Ovary (tissue), 9 donors: Measurements from ENCODE around the gene HBA2. TPM values are rescaled to one million over a fixed set of nuclear protein-coding genes. Genes with fewer than 3 reads are reported as not detected.
A peak's percentile ranks its signal among the peaks of the same experiment; 100 is the strongest.

Source experiments
- DNase-seq, 5 donors: peaks; one replicate each; pipeline ENCODE4 v3.0.0-alpha.2; 2019 to 2020
- H3K27ac ChIP-seq, 2 donors: fragments of 200-600 bp; one replicate each; pipeline versions ENCODE4 v1.5.1 to v1.8.0; 2019 to 2022
- H3K27me3 ChIP-seq: fragments of 200-600 bp; one replicate; pipeline ENCODE4 v1.8.0; 2022
- H3K36me3 ChIP-seq: fragments of 200-600 bp; sonication (generic); one replicate; pipeline ENCODE4 v1.5.1; 2019
- H3K4me1 ChIP-seq: one replicate; pipeline ENCODE4 v1.8.1; 2013; ENCODE audit warnings: mild to moderate bottlenecking, moderate library complexity; ENCODE audit not compliant: insufficient read depth
- H3K4me3 ChIP-seq: fragments of 200-600 bp; sonication (generic); one replicate; pipeline ENCODE4 v1.5.1; 2017
- H3K9me3 ChIP-seq, 2 donors: fragments of 200-600 bp in 1 of 2; sonication (generic) in 1 of 2; one replicate each; pipeline versions ENCODE4 v1.5.1 to v1.8.1; 2013 to 2019; ENCODE audit warnings: mild to moderate bottlenecking in 1 of 2, moderate library complexity in 1 of 2
- EP300 ChIP-seq: sonication (generic); formaldehyde crosslinking; IDR thresholded peaks from one replicate; pipeline ENCODE4 v1.6.1; 2017; ENCODE audit warnings: antibody characterized with exemption
- POLR2A ChIP-seq: fragments of 450-650 bp; IDR thresholded peaks from one replicate; pipeline ENCODE4 v1.6.1; 2017; ENCODE audit warnings: antibody characterized with exemption, mild to moderate bottlenecking, moderate library complexity
- WGBS, 3 donors: extraction: QIAGEN DNeasy Blood & Tissue Kit in 1 of 3; methylation state at CpG; one replicate each; pipeline versions ENCODE4 v1.1.5 to v1.1.7; 2013 to 2017; 5-methylcytosine and 5-hydroxymethylcytosine counted together
- intact Hi-C, 4 donors: fragments of 100-400 bp; cut with DNase I; formaldehyde crosslinking; loops; one replicate each; pipeline versions ENCODE4 v1.11.0 to v1.15.1; 2022 to 2023
- polyA plus RNA-seq, 2 donors: library from polyadenylated mRNA; stranded (reverse); fragments of 200-250 nt in 1 of 2; fragments of 350-450 nt in 1 of 2; fragmentation: Illumina TruSeq in 1 of 2; extraction: RNeasy Lipid Tissue Mini Kit (QIAGEN cat#74804) in 1 of 2; gene quantifications; one replicate each; pipeline ENCODE4 v1.2.3, GENCODE V29; 2013 to 2014
- total RNA-seq, 7 donors: library from RNA; depleted of rRNA in 2 of 7; stranded (reverse); fragments of >200 nt in 2 of 7; fragmentation: NEBNext Ultra II Directional in 3 of 7; extraction: Animal tissue kit (Norgen Biotek cat#: 25700) in 3 of 7; gene quantifications; one replicate each; pipeline versions ENCODE4 v1.1.0 to v1.2.4, GENCODE V29; 2016 to 2023
- TF ChIP-seq, protein P1 (sequence below), 3 donors: fragments of 450-650 bp in 2 of 3; fragments of 200-600 bp in 1 of 3; IDR thresholded peaks; one replicate each; pipeline versions ENCODE4 v1.5.1 to v1.8.0; 2016 to 2022; ENCODE audit warnings: antibody characterized with exemption in 3 of 3, mild to moderate bottlenecking in 1 of 3
- donor health status: DM: no; HTN: no; CAD: no; lungs with moderate emphysema.
- donor health status: DM: no; HTN: no; CAD: no.
- donor health status: Bipolar disorder and iron deficiency.
- donor health status: DM: yes; HTN: yes; CAD: no.
- donor health status: DM: no; HTN: no; CAD: no.
- donor health status: DM: yes; HTN: yes; CAD: no.

The HBA2 gene
- total and polyA plus RNA-seq, 9 donors, result 4.5 to 173 (median 74.2) TPM; not detected in 1

DNA sequence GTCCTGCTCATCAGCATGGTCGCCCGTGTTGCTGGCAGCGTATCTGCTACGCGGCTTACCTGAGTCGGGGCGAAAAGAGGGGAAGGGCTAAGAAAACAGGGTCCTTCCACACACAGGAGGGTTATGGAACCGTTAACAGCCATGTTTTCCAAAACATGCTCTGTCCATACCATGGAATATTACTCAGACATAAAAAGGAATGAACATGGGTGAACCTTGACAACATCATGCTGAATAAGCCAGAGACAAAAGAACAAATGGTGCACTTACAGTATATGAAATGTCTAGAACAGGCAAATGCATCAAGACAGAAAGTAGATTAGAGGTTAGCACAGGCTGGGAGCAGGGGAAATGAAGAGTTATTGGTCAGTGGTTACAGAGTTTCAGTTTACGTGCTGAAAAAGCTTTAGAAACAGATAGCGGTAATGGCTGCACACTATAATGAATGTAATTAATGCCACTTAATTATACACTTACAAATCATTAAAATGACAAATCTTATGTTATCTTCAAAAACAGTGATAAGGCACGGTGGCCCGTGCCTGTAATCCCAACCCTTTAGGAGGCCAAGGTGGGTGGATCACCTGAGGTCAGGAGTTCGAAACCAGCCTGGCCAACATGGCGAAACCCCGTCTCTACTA lies 42.0 kb upstream of the HBA2 start:
- Histone ChIP-seq H3K4me1 (peaks cover 7% of the 10 kb centered on the region), H3K9me3 (no peaks in the 10 kb centered on the region), H3K4me3 (no peak overlapping the region), H3K36me3 (no peaks in the 10 kb centered on the region), H3K27ac (no peak overlapping the region), H3K27me3 (no peaks in the 10 kb centered on the region)
- intact Hi-C loops, result no loop called here
- no peak for DNase-seq
- TF ChIP-seq POLR2A, result no peak
- 89 to 93% (median 90%) methylated on average over 15 of the region's 15 CpGs for WGBS, 3 donors

DNA sequence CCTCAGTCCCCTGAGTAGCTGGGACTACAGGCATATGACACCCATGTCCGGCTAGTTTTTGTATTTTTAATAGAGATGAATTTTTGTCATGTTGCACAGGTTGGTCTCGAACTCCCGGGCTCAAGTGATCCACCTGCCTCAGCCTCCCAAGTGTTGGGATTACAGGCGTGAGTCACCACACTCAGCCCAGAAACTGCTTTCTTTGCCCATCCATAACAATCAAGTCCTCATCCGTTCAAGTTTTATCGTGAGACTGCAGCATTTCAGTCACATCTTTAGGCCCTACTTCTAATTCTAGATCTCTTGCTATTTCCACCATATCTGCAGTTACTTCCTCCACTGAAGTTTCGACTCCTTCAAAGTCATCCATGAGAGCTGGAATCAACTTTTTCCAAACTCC lies 40.6 kb upstream of the HBA2 start:
- intact Hi-C loops, result no loop called here
- Histone ChIP-seq H3K9me3 (no peaks in the 10 kb centered on the region), H3K27ac (no peak overlapping the region), H3K4me3 (no peak overlapping the region), H3K4me1 (peaks cover 7% of the 10 kb centered on the region), H3K27me3 (no peaks in the 10 kb centered on the region), H3K36me3 (no peaks in the 10 kb centered on the region)
- no peak for DNase-seq
- TF ChIP-seq EP300 (no peak), POLR2A (no peak)
- TF ChIP-seq, protein P1, sequence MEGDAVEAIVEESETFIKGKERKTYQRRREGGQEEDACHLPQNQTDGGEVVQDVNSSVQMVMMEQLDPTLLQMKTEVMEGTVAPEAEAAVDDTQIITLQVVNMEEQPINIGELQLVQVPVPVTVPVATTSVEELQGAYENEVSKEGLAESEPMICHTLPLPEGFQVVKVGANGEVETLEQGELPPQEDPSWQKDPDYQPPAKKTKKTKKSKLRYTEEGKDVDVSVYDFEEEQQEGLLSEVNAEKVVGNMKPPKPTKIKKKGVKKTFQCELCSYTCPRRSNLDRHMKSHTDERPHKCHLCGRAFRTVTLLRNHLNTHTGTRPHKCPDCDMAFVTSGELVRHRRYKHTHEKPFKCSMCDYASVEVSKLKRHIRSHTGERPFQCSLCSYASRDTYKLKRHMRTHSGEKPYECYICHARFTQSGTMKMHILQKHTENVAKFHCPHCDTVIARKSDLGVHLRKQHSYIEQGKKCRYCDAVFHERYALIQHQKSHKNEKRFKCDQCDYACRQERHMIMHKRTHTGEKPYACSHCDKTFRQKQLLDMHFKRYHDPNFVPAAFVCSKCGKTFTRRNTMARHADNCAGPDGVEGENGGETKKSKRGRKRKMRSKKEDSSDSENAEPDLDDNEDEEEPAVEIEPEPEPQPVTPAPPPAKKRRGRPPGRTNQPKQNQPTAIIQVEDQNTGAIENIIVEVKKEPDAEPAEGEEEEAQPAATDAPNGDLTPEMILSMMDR (IDR thresholded peaks at IDR 0.05), result no peak
- 94 to 98% (median 95%) methylated on average over 7 of the region's 7 CpGs for WGBS, 3 donors

DNA sequence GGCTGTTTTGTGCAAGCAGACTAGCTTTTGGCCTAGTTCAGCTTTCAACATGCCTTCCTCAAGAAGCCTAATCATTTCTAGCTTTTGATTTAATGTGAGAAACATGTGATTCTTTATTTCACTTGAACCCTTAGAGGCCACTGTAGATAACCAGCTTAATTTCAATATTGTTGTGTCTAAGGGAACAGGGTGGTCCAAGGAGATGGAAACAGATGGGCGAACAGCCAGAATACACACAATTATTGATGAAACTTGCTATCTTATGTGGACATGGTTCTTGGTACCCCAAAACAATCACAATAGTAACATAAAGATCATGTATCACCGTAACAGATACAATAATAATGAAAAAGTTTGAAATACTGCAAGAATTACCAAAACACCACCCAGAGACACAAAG lies 39.0 kb upstream of the HBA2 start:
- no peak for DNase-seq
- Histone ChIP-seq H3K36me3 (no peaks in the 10 kb centered on the region), H3K27me3 (no peaks in the 10 kb centered on the region), H3K9me3 (no peaks in the 10 kb centered on the region), H3K4me3 (no peak overlapping the region), H3K4me1 (peaks cover 10% of the 10 kb centered on the region), H3K27ac (no peak overlapping the region)
- TF ChIP-seq, protein P1 (IDR thresholded peaks at IDR 0.05), result no peak
- no peak for TF ChIP-seq EP300
- TF ChIP-seq POLR2A, result no peak
- WGBS, 3 donors, result 33 to 53% (median 51%) methylated on average over 2 of the region's 2 CpGs
- intact Hi-C loops, result no loop called here

DNA sequence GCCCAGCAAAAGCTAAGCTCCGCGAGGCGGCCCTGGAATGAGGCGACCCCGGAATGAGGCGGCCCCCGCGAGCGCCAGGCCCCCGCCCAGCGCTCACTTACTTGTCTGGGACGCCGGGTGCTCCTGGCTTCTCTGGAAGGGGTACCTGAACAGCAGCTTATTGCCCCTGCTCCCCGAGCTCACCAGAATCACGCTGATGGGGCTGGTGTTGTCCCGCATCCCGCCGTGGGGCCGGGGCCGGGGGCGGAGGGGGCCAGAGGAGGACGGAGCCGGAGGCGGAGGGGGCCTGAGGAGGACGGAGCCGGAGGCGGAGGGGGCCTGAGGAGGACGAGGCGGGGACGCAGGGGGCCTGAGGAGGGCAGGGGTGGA lies 34.6 kb upstream of the HBA2 start:
- H3K36me3 ChIP-seq, result no peaks in the 10 kb centered on the region
- TF ChIP-seq POLR2A (no peak), EP300 (no peak)
- TF ChIP-seq, protein P1 (IDR thresholded peaks at IDR 0.05), result no peak
- H3K27ac ChIP-seq, result peak overlapping the region; percentile 22 to 58
- H3K4me1 ChIP-seq, result peaks cover 9% of the 10 kb centered on the region
- intact Hi-C loops, result no loop called here
- 0 to 1% (median 0%) methylated on average over 14 to 30 of the region's 30 CpGs for WGBS, 3 donors
- no peaks in the 10 kb centered on the region for H3K27me3 ChIP-seq
- no peaks in the 10 kb centered on the region for H3K9me3 ChIP-seq
- peak overlapping the region; percentile 58 for H3K4me3 ChIP-seq
- DNase-seq, result peak; percentile 24 to 66 (median 60)

DNA sequence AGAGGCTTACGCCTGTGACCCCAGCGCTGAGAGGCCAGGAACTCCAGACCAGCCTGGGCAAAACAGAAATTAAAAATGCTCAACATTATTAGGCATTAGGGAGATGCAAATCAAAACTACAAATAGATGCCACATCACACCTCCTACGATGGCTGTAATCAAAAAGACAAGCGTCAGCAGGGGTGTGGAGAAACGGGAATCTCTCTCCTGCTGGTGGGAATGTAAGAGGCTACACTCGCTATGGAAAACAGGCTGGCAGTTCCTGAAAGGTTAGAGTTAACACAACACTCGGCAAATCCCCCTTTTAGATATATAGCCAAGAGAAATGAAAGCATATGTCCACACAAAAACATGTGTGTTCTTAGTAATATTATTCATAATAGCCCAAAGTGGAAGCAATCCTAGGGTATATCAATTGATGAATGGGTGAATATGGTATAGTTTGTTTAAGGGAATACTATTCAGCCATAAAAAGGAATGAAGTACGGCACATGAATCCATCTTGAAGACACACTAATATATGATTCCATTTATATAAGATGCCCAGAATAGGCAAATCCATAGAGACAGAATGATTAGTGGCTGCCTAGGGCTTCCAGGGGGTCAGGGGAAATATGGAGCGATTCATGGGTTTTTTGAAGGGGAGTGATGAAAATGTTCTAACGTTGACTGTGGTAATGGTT lies 32.4 kb upstream of the HBA2 start:
- H3K9me3 ChIP-seq, result no peaks in the 10 kb centered on the region
- no peaks in the 10 kb centered on the region for H3K27me3 ChIP-seq
- TF ChIP-seq, protein P1 (IDR thresholded peaks at IDR 0.05), result no peak
- TF ChIP-seq EP300 (no peak), POLR2A (no peak)
- no peak overlapping the region for H3K4me3 ChIP-seq
- peaks cover 3% of the 10 kb centered on the region for H3K4me1 ChIP-seq
- 46 to 62% (median 56%) methylated on average over 10 of the region's 10 CpGs for WGBS, 3 donors
- no peak overlapping the region for H3K27ac ChIP-seq
- intact Hi-C loops, result no loop called here
- DNase-seq, result no peak
- H3K36me3 ChIP-seq, result no peaks in the 10 kb centered on the region
